IPS DF 4.7 (cell line): ENCODE data around the gene CDIPT.

Source experiments
- DNase-seq: peaks from one replicate; pipeline ENCODE4 v3.0.0-alpha.2; 2013; ENCODE audit warnings: low spot score; ENCODE audit errors: extremely low read depth

CDIPT gene

GRCh38 chr16:29830774-29831173 lies 32.3 kb downstream of the CDIPT start:
- DNase-seq: no peak

- DNase-seq: no peak
These were observed 36.7 kb downstream of the CDIPT start for GRCh38 chr16:29826342-29826695.

- DNase-seq: no peak
These were observed 37.6 kb downstream of the CDIPT start for GRCh38 chr16:29825145-29826044.

GRCh38 chr16:29824589-29825144 lies 38.4 kb downstream of the CDIPT start:
- DNase-seq: no peak

GRCh38 chr16:29821643-29822115 lies 41.3 kb downstream of the CDIPT start:
- no peak for DNase-seq

GRCh38 chr16:29820730-29821642 lies 42.0 kb downstream of the CDIPT start:
- DNase-seq: no peak

- no peak for DNase-seq
These were observed 42.7 kb downstream of the CDIPT start, which contains the start of gene MVP for GRCh38 chr16:29820271-29820701. TSS of gene MVP (plus strand) at chr16:29820462. CDS start at chr16:29830550, 10,088 bp downstream.

GRCh38 chr16:29819506-29819905 lies 43.5 kb downstream of the CDIPT start:
- DNase-seq: no peak

GRCh38 chr16:29818082-29818481 lies 44.9 kb downstream of the CDIPT start:
- no peak for DNase-seq

- no peak for DNase-seq
These were observed 46.2 kb downstream of the CDIPT start for GRCh38 chr16:29816694-29817441.

GRCh38 chr16:29815793-29816693 lies 47.0 kb downstream of the CDIPT start, which contains the start of gene PAGR1:
TSS of gene PAGR1 (plus strand) at chr16:29816152. CDS start at chr16:29816526, 374 bp downstream.
- DNase-seq: peak; percentile 99

GRCh38 chr16:29815032-29815721 lies 47.8 kb downstream of the CDIPT start:
- DNase-seq: no peak

- no peak for DNase-seq
These were observed 48.4 kb downstream of the CDIPT start for GRCh38 chr16:29814592-29814991.

- DNase-seq: no peak
These were observed 49.1 kb downstream of the CDIPT start for GRCh38 chr16:29813644-29814562.

GRCh38 chr16:29812754-29813643 lies 50.0 kb downstream of the CDIPT start:
- DNase-seq: no peak

GRCh38 chr16:29811896-29812665 lies 50.9 kb downstream of the CDIPT start, which contains the start of gene PRRT2:
TSS of gene PRRT2 (plus strand) at chr16:29812193. CDS start at chr16:29813055, 862 bp downstream.
- no peak for DNase-seq
